Measurements from ENCODE around the gene SERPINA12. TPM values are rescaled to one million over a fixed set of nuclear protein-coding genes. Genes with fewer than 3 reads are reported as not detected.
A peak's percentile ranks its signal among the peaks of the same experiment; 100 is the strongest.

The SERPINA12 gene
- total and polyA plus RNA-seq, 2 of the 13 experiments (the other 11 are each of a cell fraction or from before 2014, with no cell fraction given) = 0.08 TPM; not detected in 1

DNA sequence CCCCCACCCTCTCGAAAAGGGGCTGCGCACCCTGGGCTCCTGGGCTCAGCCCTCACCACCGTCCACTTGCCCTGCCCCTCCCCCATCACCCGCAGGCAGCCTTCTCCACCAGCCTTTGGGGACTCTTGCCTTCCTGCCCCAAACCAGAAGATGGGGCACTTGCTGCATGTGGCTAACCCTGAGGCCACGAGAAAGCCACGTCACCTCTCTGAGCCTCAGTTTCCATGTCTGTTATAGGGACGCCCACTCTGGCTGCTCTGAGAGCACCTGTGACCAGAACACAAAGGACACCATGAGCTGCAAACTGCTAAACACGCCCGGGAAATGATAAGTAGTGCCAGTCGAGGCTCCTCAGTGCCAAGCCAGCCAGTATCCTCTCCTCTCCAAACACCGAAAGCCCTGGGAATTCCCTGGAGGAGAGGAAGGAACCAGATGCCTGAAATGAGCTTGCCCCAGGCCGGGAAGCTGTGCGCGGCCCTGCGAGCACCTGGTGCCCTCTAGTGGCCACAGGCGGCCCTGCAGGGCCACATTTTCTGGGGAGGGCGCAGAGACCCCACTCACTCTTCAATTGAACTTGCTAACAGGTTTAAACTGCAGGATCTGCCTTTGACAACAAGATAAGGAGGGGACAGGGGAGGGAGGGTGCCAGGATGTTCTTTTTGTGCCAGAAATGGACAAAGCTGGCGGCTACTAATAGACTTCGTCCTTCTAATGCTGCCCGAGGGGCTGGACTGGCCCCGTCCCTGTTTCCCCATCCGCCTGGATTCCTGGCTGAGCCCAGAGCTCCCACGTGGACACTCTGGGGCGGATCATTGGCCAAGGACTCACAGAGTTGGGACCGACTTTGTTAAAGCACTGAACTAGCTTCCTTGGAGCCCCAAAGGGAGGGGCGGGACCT, 23.1 kb downstream of the SERPINA12 start (continued):
- TF ChIP-seq, protein P1, sequence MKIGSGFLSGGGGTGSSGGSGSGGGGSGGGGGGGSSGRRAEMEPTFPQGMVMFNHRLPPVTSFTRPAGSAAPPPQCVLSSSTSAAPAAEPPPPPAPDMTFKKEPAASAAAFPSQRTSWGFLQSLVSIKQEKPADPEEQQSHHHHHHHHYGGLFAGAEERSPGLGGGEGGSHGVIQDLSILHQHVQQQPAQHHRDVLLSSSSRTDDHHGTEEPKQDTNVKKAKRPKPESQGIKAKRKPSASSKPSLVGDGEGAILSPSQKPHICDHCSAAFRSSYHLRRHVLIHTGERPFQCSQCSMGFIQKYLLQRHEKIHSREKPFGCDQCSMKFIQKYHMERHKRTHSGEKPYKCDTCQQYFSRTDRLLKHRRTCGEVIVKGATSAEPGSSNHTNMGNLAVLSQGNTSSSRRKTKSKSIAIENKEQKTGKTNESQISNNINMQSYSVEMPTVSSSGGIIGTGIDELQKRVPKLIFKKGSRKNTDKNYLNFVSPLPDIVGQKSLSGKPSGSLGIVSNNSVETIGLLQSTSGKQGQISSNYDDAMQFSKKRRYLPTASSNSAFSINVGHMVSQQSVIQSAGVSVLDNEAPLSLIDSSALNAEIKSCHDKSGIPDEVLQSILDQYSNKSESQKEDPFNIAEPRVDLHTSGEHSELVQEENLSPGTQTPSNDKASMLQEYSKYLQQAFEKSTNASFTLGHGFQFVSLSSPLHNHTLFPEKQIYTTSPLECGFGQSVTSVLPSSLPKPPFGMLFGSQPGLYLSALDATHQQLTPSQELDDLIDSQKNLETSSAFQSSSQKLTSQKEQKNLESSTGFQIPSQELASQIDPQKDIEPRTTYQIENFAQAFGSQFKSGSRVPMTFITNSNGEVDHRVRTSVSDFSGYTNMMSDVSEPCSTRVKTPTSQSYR (CRISPR knock-in tag; IDR thresholded peaks at IDR 0.05; ENCODE audit: borderline replicate concordance) = peak; percentile 66; the same call in 1 of the 2 replicates
- TF ChIP-seq SNAPC2 (CRISPR knock-in tag; IDR thresholded peaks at IDR 0.05) = peak; percentile 51; the same call in 1 of the 2 replicates
- TF ChIP-seq HNF4A (CRISPR knock-in tag; IDR thresholded peaks at IDR 0.05) = 0 out of 2 replicates have a peak, but pooled peaks have one; percentile 16
- peak; percentile 72; the same call in 1 of the 2 replicates for TF ChIP-seq MED1 (CRISPR knock-in tag; IDR thresholded peaks at IDR 0.05)
- TF ChIP-seq MED13 (CRISPR knock-in tag; IDR thresholded peaks at IDR 0.05) = 0 out of 2 replicates have a peak, but pooled peaks have one; percentile 28
- 0 out of 2 replicates have a peak, but pooled peaks have one; percentile 58 for TF ChIP-seq ZSCAN31 (CRISPR knock-in tag; IDR thresholded peaks at IDR 0.05; ENCODE audit: low read depth)
- 0 out of 2 replicates have a peak, but pooled peaks have one; percentile 11 for TF ChIP-seq ZFY (CRISPR knock-in tag; IDR thresholded peaks at IDR 0.05)
- TF ChIP-seq SOX5 (CRISPR knock-in tag; IDR thresholded peaks at IDR 0.05; ENCODE audit: borderline replicate concordance) = 0 out of 2 replicates have a peak, but pooled peaks have one; percentile 8
- no peak for TF ChIP-seq PRDM4 (CRISPR knock-in tag; IDR thresholded peaks at IDR 0.05; ENCODE audit: borderline replicate concordance)
- TF ChIP-seq ZNF121 (CRISPR knock-in tag; IDR thresholded peaks at IDR 0.05) = no peak
- TF ChIP-seq KLF13 (CRISPR knock-in tag; IDR thresholded peaks at IDR 0.05) = no peak
- TF ChIP-seq ZNF619 (CRISPR knock-in tag; IDR thresholded peaks at IDR 0.05) = peak; percentile 24; the same call in 1 of the 2 replicates
- TF ChIP-seq ZBTB25 (CRISPR knock-in tag; IDR thresholded peaks at IDR 0.05) = 0 out of 2 replicates have a peak, but pooled peaks have one; percentile 62
- TF ChIP-seq HNF4G (IDR thresholded peaks at IDR 0.05; ENCODE audit: borderline replicate concordance, low read depth, low read length) = no peak
- TF ChIP-seq HNF4G (CRISPR knock-in tag; IDR thresholded peaks at IDR 0.05; ENCODE audit: borderline replicate concordance, low read depth) = no peak
- TF ChIP-seq ZFX (CRISPR knock-in tag; IDR thresholded peaks at IDR 0.05; ENCODE audit: low read depth) = peak; percentile 25; the same call in 1 of the 2 replicates
- peak; percentile 22; the same call in 1 of the 2 replicates for TF ChIP-seq SRY (CRISPR knock-in tag; IDR thresholded peaks at IDR 0.05)
- TF ChIP-seq ZNF430 (CRISPR knock-in tag; IDR thresholded peaks at IDR 0.05) = peak; percentile 1; the same call in 1 of the 2 replicates
- 0 out of 2 replicates have a peak, but pooled peaks have one; percentile 34 for TF ChIP-seq USF2 (IDR thresholded peaks at IDR 0.05; ENCODE audit: low read depth, low read length)
- TF ChIP-seq USF2 (CRISPR knock-in tag; IDR thresholded peaks at IDR 0.05; ENCODE audit: borderline replicate concordance) = no peak; the same call in 1 of the 2 replicates

Measured in HepG2 (cell line).